Chondrocyte (in vitro differentiated cells): Measurements from ENCODE around the gene PNMA6E. TPM values are rescaled to one million over a fixed set of nuclear protein-coding genes. Genes with fewer than 3 reads are reported as not detected.

ENCODE experiments used
- DNase-seq: peaks from one replicate; pipeline ENCODE4 v3.0.0; 2021; ENCODE audit warnings: mixed read lengths, low spot score
- H3K27ac Mint-ChIP-seq: one replicate; pipeline ENCODE4 v1.8.0; 2021; ENCODE audit warnings: mild to moderate bottlenecking, moderate library complexity, mixed read lengths; ENCODE audit not compliant: unreplicated experiment
- H3K27me3 Mint-ChIP-seq: 2 replicates; pipeline ENCODE4 v1.8.0; 2021; ENCODE audit warnings: low read depth, mixed read lengths
- H3K36me3 Mint-ChIP-seq: 2 replicates; pipeline ENCODE4 v1.8.0; 2021; ENCODE audit warnings: low read depth, mixed read lengths
- H3K4me1 Mint-ChIP-seq: 2 replicates; pipeline ENCODE4 v1.8.0; 2021; ENCODE audit warnings: low read depth, mild to moderate bottlenecking, mixed read lengths
- H3K4me3 Mint-ChIP-seq: one replicate; pipeline ENCODE4 v1.8.0; 2021; ENCODE audit warnings: mild to moderate bottlenecking, moderate library complexity, mixed read lengths; ENCODE audit not compliant: unreplicated experiment
- H3K9me3 Mint-ChIP-seq: 2 replicates; pipeline ENCODE4 v1.8.0; 2021; ENCODE audit warnings: low read depth, mixed read lengths
- total RNA-seq: library from RNA; stranded (reverse); gene quantifications from 3 replicates; pipeline ENCODE4 v1.2.1, GENCODE V29; 2021
- TF ChIP-seq, protein P1 (sequence below): fragments of 200-600 bp; sonication (generic); IDR thresholded peaks from 2 replicates; pipeline ENCODE4 v1.5.0; 2021; ENCODE audit warnings: antibody characterized with exemption, mild to moderate bottlenecking, moderate library complexity

Gene PNMA6E
- total RNA-seq, 1 donor from 2014 or later: not detected

DNA sequence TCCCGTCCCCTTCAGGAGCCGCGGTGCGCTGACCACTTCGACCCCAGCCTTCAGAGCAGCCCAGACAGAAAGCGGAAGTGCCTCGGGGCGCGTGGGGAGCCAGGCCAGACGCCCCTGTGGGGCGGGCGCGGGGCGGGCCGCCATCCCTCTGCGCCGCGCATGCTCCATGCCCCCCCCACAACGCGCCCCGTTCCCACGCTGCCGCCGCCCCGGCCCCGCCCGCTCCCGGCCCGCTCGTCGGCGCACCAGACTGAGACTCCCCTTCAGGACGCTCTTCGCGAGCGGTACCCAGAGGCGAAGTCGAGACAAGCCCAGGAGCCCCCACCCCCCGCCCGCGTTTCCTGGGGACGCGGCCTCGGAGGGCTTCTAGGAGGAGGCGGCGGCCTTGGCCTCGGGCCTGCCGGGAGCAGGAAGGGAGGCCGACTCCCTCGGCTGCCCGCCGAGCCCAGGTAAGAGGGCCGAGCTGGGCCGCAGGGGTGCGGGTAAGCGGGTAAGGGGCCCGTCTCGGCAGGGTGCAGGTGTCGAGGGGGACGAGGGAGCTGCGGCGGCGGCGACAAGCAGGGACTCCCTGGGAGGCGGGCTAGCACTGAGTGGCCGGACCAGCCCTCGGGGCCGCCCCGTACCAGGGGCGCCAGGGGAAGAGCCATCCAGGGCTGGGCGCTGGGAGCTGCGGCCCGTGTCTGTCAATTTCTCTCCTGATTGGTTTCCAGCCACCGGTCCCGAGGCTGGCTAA lies 10.3 kb upstream of the PNMA6E start, which contains the start of gene ZFP92:
ZFP92 (plus strand) TSS at position 218 of the 733 bp plus-strand sequence. CDS start 6,851 bp downstream, outside the sequence.
- Mint-ChIP-seq H3K4me1 (peaks cover 3% of the 10 kb centered on the region), H3K4me3 (peak within 1 kb of the TSS; percentile 56), H3K27me3 (peaks cover 8% of the 10 kb centered on the region), H3K9me3 (peaks cover 8% of the 10 kb centered on the region), H3K27ac (no peak within 1 kb of the TSS), H3K36me3 (no peaks in the 10 kb centered on the region)
- TF ChIP-seq, protein P1, sequence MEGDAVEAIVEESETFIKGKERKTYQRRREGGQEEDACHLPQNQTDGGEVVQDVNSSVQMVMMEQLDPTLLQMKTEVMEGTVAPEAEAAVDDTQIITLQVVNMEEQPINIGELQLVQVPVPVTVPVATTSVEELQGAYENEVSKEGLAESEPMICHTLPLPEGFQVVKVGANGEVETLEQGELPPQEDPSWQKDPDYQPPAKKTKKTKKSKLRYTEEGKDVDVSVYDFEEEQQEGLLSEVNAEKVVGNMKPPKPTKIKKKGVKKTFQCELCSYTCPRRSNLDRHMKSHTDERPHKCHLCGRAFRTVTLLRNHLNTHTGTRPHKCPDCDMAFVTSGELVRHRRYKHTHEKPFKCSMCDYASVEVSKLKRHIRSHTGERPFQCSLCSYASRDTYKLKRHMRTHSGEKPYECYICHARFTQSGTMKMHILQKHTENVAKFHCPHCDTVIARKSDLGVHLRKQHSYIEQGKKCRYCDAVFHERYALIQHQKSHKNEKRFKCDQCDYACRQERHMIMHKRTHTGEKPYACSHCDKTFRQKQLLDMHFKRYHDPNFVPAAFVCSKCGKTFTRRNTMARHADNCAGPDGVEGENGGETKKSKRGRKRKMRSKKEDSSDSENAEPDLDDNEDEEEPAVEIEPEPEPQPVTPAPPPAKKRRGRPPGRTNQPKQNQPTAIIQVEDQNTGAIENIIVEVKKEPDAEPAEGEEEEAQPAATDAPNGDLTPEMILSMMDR: no peak
- DNase-seq: peak; percentile 88

DNA sequence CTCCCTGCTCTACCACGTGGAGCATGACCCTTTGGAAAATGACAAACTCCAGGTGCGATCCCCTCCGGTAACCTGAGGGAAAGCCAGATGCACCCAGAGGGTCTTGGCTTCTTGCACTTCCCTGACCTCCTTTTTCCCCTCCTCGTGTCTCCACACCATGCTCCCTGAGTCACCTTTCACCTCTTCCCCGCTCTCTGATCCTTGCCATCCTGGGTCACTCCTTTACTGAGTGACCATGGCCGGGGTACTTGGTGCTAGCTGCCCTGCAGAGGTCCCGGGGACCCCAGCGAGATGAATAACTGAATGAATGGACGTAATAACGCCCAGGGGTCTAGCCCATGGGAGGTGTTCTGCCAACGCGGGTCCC lies 9.7 kb upstream of the PNMA6E start:
- H3K27ac Mint-ChIP-seq: no peak overlapping the region
- peaks cover 8% of the 10 kb centered on the region for H3K27me3 Mint-ChIP-seq
- H3K36me3 Mint-ChIP-seq: no peaks in the 10 kb centered on the region
- peak overlapping the region; percentile 56 for H3K4me3 Mint-ChIP-seq
- DNase-seq: no peak
- peaks cover 6% of the 10 kb centered on the region for H3K9me3 Mint-ChIP-seq
- TF ChIP-seq, protein P1: no peak
- H3K4me1 Mint-ChIP-seq: peaks cover 3% of the 10 kb centered on the region

DNA sequence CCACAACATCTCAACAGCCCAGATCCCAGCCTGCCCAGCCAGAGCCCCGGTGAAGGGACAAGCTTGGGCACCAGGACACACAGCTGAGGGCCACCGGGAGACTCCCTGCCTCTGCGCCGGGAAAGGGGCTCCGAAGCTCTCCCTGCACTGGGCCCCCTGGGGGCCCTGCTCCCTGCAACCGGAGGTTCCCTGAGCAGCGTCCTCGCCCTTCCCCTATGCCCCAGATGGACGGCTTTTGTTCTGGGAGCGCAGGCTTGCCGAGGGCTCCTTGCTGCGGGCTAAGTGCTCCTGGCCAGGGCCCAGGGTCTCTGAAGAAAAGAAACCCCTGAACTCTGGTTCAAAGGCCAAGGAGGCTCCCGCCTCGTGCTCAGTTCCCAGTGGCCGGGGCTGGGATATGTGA lies 9.2 kb upstream of the PNMA6E start:
- H3K36me3 Mint-ChIP-seq: no peaks in the 10 kb centered on the region
- peaks cover 2% of the 10 kb centered on the region for H3K9me3 Mint-ChIP-seq
- H3K4me3 Mint-ChIP-seq: no peak overlapping the region
- H3K27me3 Mint-ChIP-seq: peaks cover 5% of the 10 kb centered on the region
- peaks cover 3% of the 10 kb centered on the region for H3K4me1 Mint-ChIP-seq
- TF ChIP-seq, protein P1: no peak
- DNase-seq: peak; percentile 72
- H3K27ac Mint-ChIP-seq: no peak overlapping the region

DNA sequence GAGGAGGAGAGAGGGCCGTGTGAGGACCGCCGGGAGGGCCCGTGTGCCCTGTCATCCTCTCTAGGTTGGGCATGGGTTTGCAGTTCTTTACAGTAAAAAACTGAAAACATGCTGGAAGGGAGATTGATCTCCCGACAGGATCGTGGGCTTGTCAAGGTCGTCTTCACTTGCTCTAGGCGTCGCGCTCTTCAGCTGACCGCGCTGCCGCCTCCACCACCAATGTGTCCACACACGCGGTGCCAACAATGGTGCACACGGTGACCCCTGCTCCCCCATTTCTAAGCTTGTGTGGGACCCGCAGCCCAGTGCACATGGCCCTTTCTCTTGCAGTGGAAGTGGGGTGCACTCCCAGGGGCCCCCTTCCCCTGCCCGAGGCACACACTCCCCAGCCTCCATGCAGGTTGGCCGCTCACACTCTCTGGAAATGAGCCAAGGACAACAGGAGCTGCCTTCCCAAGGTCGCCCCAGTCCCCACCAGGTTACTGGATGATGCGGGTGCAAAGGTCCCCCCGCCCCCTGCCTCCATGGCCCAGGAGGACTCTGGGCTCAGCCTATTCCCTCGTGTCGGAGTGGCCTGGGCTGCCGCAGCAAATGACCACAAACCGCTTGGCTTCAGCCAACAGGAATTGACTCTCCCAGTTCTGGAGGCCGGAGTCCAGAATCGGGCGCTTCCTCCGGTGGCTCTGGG lies 8.4 kb upstream of the PNMA6E start:
- Mint-ChIP-seq H3K4me3 (no peak overlapping the region), H3K36me3 (no peaks in the 10 kb centered on the region), H3K4me1 (peaks cover 3% of the 10 kb centered on the region), H3K27me3 (peaks cover 9% of the 10 kb centered on the region), H3K9me3 (peaks cover 2% of the 10 kb centered on the region), H3K27ac (no peak overlapping the region)
- TF ChIP-seq, protein P1: no peak
- peak; percentile 77 for DNase-seq

DNA sequence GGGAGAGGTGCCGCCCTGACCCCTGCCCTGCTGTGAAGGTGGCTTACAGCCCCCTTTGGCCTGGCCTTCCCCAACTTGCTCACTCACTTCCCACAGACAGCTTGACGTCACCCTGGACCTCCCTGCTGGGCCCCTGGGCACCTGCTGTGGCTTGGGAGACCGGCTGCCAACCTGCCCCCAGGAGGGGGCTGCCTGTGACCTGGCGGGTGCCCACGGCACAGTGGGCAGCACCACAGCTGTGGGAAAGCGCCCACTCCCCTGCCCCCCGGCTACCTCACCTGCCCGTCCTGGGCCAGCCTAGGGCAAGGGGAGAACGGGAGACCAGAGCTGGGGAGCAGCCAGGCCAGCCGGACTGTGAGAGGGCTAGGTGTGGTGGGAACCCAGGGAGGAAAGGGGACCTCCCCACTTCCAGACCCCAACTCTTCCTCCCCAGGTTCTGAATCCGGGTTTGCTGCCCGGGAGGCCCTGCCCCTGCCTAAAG lies 7.8 kb upstream of the PNMA6E start:
- Mint-ChIP-seq H3K9me3 (peaks cover 2% of the 10 kb centered on the region), H3K36me3 (no peaks in the 10 kb centered on the region)

More for the DNA sequence above, 7.8 kb upstream of the PNMA6E start:
- TF ChIP-seq, protein P1: no peak
- H3K4me1 Mint-ChIP-seq: peaks cover 3% of the 10 kb centered on the region
- no peak overlapping the region for H3K4me3 Mint-ChIP-seq
- DNase-seq: peak; percentile 86
- H3K27me3 Mint-ChIP-seq: peaks cover 13% of the 10 kb centered on the region
- no peak overlapping the region for H3K27ac Mint-ChIP-seq
